DMS79 (cell line): Measurements from ENCODE around the gene COL4A2.
A peak's percentile ranks its signal among the peaks of the same experiment; 100 is the strongest.

Experiments used
- DNase-seq: peaks from one replicate; lab custom pipeline; 2025; lab: John Stamatoyannopoulos, UW

The COL4A2 gene

GRCh38 chr13:110322126-110322827 lies 15.2 kb downstream of the COL4A2 start:
- no peak for DNase-seq

- no peak for DNase-seq
Measured at GRCh38 chr13:110322828-110323171, 15.7 kb downstream of the COL4A2 start.

- DNase-seq, result no peak
Measured at GRCh38 chr13:110323172-110323891, 16.2 kb downstream of the COL4A2 start.

- no peak for DNase-seq
Measured at GRCh38 chr13:110324026-110324749, 17.1 kb downstream of the COL4A2 start.

- DNase-seq, result no peak
Measured at GRCh38 chr13:110326263-110326904, 19.3 kb downstream of the COL4A2 start.

GRCh38 chr13:110327051-110327721 lies 20.1 kb downstream of the COL4A2 start:
- DNase-seq, result peak; percentile 65

GRCh38 chr13:110328573-110328972 lies 21.5 kb downstream of the COL4A2 start:
- no peak for DNase-seq

GRCh38 chr13:110329258-110329657 lies 22.2 kb downstream of the COL4A2 start:
- no peak for DNase-seq

- no peak for DNase-seq
Measured at GRCh38 chr13:110329798-110330461, 22.8 kb downstream of the COL4A2 start.

GRCh38 chr13:110330491-110331011 lies 23.5 kb downstream of the COL4A2 start:
- no peak for DNase-seq

GRCh38 chr13:110331362-110331761 lies 24.3 kb downstream of the COL4A2 start:
- DNase-seq, result no peak

- no peak for DNase-seq
Measured at GRCh38 chr13:110332750-110333149, 25.7 kb downstream of the COL4A2 start.

- DNase-seq, result no peak
Measured at GRCh38 chr13:110333837-110334236, 26.8 kb downstream of the COL4A2 start.

GRCh38 chr13:110334256-110334655 lies 27.2 kb downstream of the COL4A2 start:
- DNase-seq, result no peak

- DNase-seq, result no peak
Measured at GRCh38 chr13:110334841-110335490, 27.9 kb downstream of the COL4A2 start.

- DNase-seq, result no peak
Measured at GRCh38 chr13:110336108-110336507, 29.0 kb downstream of the COL4A2 start.

GRCh38 chr13:110336681-110337080 lies 29.6 kb downstream of the COL4A2 start:
- no peak for DNase-seq

- DNase-seq, result no peak
Measured at GRCh38 chr13:110337247-110337646, 30.2 kb downstream of the COL4A2 start.

- DNase-seq, result no peak
Measured at GRCh38 chr13:110338441-110339101, 31.5 kb downstream of the COL4A2 start.

- no peak for DNase-seq
Measured at GRCh38 chr13:110339263-110339662, 32.2 kb downstream of the COL4A2 start.
